HG03139 (cell line): Measurements from ENCODE around the gene L1TD1.
"Not testable (repeated sequence)": the region's sequence is repeated elsewhere in the genome, so short reads cannot be mapped to it uniquely, and the experiment has no call there.

ENCODE experiments used
- ATAC-seq: cut with Tn5 transposase; IDR thresholded peaks from one replicate; pipeline ENCODE4 v1.9.1; 2021; ENCODE audit not compliant: unreplicated experiment

Gene L1TD1

GRCh38 chr1:62194651-62195544, at the start of gene L1TD1:
Gene L1TD1 (plus strand): TSS chr1:62194849. CDS start chr1:62206629, 11,780 bp downstream.
- ATAC-seq = no peak

- peak; percentile 66 for ATAC-seq
Measured at GRCh38 chr1:62159940-62160348, 34.7 kb upstream of the L1TD1 start.

- ATAC-seq = no peak
Measured at GRCh38 chr1:62161711-62162110, 32.9 kb upstream of the L1TD1 start.

GRCh38 chr1:62170380-62170779, 24.3 kb upstream of the L1TD1 start:
- ATAC-seq = not testable (repeated sequence)

GRCh38 chr1:62175568-62176179, 19.0 kb upstream of the L1TD1 start:
- no peak for ATAC-seq

GRCh38 chr1:62176597-62177312, 17.9 kb upstream of the L1TD1 start:
- no peak for ATAC-seq

GRCh38 chr1:62177621-62178020, 17.0 kb upstream of the L1TD1 start:
- no peak for ATAC-seq

GRCh38 chr1:62178372-62178771, 16.3 kb upstream of the L1TD1 start:
- ATAC-seq = no peak

GRCh38 chr1:62180054-62180453, 14.6 kb upstream of the L1TD1 start:
- not testable (repeated sequence) for ATAC-seq

- no peak for ATAC-seq
Measured at GRCh38 chr1:62180639-62181038, 14.0 kb upstream of the L1TD1 start.

- ATAC-seq = no peak
Measured at GRCh38 chr1:62181532-62181931, 13.1 kb upstream of the L1TD1 start.

GRCh38 chr1:62182157-62182556, 12.5 kb upstream of the L1TD1 start:
- ATAC-seq = not testable (repeated sequence)

- ATAC-seq = not testable (repeated sequence)
Measured at GRCh38 chr1:62183164-62184020, 11.3 kb upstream of the L1TD1 start.

- ATAC-seq = no peak
Measured at GRCh38 chr1:62184336-62184735, 10.3 kb upstream of the L1TD1 start.

- ATAC-seq = not testable (repeated sequence)
Measured at GRCh38 chr1:62185233-62185632, 9.4 kb upstream of the L1TD1 start.

- ATAC-seq = no peak
Measured at GRCh38 chr1:62185677-62186076, 9.0 kb upstream of the L1TD1 start.

GRCh38 chr1:62187548-62187947, 7.1 kb upstream of the L1TD1 start:
- ATAC-seq = no peak

GRCh38 chr1:62188111-62188510, 6.5 kb upstream of the L1TD1 start:
- ATAC-seq = no peak

GRCh38 chr1:62196086-62196690, 1.5 kb downstream of the L1TD1 start:
- ATAC-seq = no peak

GRCh38 chr1:62198069-62198780, 3.6 kb downstream of the L1TD1 start:
- ATAC-seq = no peak
